ENCODE results near the gene B3GALT4.

Gene B3GALT4

DNA sequence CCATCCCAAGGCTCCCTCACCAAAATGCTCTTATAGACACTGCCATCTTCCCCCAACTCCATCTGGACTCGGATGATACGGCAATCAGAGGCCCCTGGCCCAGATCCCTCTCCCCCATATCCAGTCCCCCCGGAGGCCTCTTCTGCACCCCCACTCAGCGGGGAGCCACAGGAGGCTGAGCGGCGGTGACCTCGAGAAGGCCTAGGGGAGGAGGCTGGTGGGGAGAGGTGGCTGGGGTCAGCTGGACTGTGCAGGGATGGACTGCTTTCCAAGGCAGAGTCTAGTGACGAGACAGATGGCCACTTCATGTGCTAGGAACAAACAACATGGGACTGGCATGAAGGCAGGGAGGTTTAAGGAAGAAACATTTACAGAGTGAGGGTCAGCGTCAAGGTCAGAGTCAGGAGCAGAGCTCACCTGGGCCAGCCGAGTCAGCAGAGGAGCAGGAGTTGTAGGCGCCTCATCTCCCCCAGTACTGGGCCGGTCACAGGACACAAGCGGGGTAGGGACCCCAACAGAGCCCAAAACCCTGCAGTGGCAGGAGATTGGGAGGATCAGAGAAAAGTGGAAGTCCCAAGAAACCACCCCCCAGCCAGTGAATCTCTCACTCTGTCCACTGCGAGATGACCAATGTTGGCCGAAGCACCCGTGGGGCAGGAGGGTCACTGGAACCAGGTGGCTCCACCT is 16.2 kb downstream of the B3GALT4 start:
- DNase-seq (ENCODE audit: low spot score) = no peak

GRCh38 chr6:33294086-33294823 is 17.3 kb downstream of the B3GALT4 start:
- no peak for DNase-seq (ENCODE audit: low spot score)

- DNase-seq (ENCODE audit: low spot score) = no peak
These were observed 18.9 kb downstream of the B3GALT4 start for GRCh38 chr6:33295621-33296369.

DNA sequence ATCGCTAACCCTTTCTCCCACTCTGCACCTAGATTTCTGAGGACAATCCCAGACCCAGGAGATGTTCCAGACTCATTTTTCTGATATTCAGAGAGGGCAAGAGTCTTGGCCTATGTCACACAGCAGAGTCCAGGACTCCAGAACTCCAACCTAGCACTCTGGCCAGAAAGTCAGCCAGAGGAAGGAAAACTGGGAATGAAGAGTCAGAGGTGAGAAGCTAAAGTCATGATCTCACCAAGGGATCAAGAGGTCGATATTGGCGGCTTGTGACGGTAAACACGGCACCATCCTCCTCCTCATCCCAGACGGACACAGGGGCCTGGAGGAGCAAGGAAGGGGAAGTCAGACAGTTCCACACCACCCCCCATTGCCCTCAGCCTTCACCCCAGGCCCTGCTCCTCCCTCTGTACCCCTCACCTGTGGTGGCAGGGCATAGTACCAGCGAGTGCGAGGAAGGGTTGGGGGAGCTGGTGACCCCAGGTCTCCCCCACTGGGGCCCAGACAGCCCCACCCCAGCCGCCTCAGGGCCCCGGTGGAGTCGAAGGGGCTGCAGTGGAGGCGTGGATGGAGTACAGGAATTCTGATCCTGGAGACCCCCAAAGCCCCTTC is 20.0 kb downstream of the B3GALT4 start:
- DNase-seq (ENCODE audit: low spot score) = no peak

DNA sequence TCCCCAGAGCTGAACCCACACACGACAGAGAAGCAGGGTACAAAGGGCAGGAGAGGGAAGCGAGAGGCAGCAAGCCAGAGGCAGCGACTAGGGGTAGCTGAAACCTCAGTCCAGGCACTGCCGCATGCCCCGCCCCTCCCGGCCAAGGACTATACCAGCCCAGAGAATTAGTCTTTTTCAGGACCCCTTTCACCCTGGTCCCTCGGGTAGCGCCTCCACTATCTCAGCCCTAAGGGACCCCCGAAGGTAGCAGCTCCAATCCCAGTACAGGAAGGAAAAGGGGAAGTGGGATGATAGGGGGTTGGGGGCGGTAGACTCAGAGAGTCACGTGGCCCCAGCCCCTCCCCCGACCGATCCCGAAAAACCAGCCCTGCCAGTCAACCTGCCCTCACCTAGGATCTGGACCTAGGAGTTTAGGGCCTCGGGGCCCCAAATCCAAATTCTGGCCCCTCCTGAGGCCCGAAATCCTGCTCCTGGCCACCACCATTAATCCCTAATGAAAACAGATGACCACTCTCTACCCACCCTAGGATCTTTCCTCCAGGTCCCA is 20.6 kb downstream of the B3GALT4 start:
- no peak for DNase-seq (ENCODE audit: low spot score)

- peak; percentile 90 for DNase-seq (ENCODE audit: low spot score)
These were observed 21.2 kb downstream of the B3GALT4 start for GRCh38 chr6:33297956-33298772.

DNA sequence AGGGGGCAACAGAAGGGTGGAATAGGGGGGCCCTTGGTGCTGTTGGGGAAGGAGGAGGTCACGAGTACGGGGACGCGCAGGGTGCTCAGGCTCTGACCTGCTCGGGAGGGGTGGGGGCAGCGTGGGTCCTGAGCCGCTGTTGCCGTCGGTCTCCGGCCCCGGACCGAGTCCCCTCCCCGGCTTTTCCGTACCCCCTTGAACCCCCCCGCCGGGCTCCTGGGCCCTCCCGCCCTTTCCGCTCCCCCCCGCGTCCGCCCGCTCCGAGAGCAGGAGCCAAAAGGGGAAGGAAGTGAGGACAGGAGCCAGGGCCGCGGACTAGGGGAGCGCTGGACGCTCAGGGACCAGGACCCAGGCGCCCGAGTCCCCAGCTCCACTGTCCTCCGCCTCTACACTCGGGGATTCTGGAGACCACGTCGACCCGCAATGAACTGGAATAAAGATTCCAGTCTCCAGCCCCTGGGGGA is 21.9 kb downstream of the B3GALT4 start, which contains the start of gene RGL2:
TSS of gene RGL2 (minus strand) at position 170 of the 464 bp plus-strand sequence. CDS start 332 bp downstream, outside the sequence.
- peak; percentile 62 for DNase-seq (ENCODE audit: low spot score)

DNA sequence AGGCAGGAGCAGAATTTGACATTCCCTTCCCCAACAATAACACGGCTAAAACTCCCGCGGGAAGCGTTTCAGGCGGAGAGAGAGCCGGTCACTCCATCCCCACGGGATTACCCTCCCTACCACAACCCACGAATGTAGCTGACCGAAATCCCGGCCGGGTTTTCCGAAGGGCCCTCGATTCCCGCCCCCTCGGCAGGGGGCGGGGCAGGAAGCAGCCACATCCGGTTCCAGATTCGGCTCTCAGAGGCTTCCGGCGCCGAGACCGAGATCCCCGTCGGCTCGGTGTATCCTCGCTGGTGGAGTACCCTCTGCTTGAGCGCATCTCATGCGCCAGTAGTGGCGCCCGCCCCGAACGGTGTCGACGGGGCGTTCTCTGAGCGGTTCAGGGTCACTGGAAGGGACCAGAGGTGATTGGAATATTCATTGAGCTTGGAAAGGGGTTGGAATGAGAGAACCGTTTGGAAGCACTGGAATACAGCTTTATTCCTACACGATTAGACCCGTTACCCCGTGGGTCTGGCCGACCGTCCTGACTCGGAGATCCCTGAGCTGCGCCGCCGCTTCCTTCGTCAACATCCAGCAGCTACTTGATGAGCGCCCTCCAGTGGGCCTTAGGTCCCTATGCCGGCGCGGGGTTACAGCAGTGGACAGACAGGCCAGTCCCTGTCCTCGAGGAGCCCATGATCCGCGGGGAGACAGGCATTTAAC is 22.5 kb downstream of the B3GALT4 start:
- DNase-seq (ENCODE audit: low spot score) = peak; percentile 90

GRCh38 chr6:33301877-33302276 is 25.0 kb downstream of the B3GALT4 start:
- DNase-seq (ENCODE audit: low spot score) = no peak

- no peak for DNase-seq (ENCODE audit: low spot score)
These were observed 27.3 kb downstream of the B3GALT4 start for GRCh38 chr6:33304216-33304615.

DNA sequence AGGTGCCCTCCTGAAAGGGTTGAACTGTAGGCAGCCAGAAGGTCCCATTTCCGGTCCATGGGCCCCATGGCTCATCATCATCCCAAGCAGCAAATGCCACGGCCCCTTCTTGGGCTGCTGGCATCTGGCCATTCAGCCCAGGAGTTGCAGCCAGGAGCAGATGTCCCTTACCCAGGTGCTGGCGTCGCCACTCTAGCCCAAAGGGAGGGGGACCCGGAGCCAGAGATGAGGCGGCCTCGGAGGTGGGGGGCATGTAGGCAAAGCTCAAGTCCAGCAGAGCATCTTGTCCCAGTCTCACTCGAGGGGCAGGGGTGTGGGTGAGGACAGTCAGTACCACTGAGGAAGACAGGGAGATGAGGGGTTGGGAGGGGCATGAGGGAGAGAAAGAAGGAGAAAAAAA is 28.1 kb downstream of the B3GALT4 start:
- DNase-seq (ENCODE audit: low spot score) = no peak

DNA sequence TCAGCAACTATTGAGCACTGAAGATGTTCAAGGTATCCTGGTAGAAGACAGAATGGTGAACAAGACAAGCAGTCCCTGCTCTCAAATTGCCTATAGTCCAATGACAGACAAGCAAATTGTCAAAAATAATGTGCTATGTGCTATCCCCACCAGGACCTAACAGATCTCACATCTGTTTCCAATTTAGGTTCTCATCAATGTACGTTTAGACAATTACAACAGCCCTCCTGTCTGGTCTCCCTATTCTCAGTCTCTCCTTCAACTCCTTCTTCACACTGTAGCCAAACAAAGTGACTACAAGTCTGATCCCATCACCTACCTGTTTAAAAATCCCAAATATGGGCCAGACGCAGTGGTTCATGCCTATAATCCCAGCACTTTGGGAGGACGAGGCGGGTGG is 29.4 kb downstream of the B3GALT4 start:
- DNase-seq (ENCODE audit: low spot score) = no peak

DNA sequence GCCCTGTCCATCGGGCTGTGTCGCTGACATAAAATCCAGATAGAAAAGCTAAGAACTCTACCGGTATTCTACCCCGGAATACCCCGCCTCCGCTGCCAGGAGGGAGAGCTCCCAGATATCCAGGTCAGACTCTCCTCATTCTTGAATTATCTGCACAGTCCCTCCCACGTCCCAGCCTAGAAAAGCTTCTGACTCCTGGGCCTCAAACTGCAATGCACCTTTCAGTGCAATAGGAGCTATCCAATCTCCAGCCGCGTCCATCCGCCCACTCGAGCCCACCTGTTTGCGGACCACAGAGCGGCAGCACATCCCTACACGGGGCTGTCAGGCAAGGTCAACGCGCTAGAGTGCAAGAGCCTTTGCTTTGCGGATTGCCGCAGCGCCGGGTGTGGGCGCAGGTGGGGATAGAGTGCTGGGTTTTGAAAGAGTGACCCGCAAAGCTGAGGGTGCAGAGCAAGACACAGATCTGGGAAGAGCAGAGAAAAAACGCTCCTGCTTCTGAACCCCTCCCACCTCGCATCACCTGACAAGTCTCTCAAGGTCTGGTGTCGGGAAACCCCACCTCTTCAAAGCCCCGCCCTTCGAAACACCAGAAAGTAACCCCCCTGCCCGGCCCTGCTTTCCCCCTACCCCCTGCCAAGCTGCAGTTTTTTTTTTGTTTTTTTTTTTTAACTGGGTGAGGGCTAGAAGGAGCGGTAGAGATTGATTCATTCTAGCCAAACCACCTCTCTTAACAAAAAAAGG is 35.6 kb downstream of the B3GALT4 start:
- DNase-seq (ENCODE audit: low spot score) = peak; percentile 57

- peak; percentile 43 for DNase-seq (ENCODE audit: low spot score)
These were observed 36.3 kb downstream of the B3GALT4 start for GRCh38 chr6:33313105-33313708.

- DNase-seq (ENCODE audit: low spot score) = peak; percentile 70
These were observed 37.0 kb downstream of the B3GALT4 start, which contains the start of gene TAPBP for GRCh38 chr6:33313709-33314514. TAPBP (minus strand) TSS chr6:33314078; CDS start chr6:33314041, 37 bp downstream.

- peak; percentile 61 for DNase-seq (ENCODE audit: low spot score)
These were observed 37.6 kb downstream of the B3GALT4 start for GRCh38 chr6:33314515-33314942.

DNA sequence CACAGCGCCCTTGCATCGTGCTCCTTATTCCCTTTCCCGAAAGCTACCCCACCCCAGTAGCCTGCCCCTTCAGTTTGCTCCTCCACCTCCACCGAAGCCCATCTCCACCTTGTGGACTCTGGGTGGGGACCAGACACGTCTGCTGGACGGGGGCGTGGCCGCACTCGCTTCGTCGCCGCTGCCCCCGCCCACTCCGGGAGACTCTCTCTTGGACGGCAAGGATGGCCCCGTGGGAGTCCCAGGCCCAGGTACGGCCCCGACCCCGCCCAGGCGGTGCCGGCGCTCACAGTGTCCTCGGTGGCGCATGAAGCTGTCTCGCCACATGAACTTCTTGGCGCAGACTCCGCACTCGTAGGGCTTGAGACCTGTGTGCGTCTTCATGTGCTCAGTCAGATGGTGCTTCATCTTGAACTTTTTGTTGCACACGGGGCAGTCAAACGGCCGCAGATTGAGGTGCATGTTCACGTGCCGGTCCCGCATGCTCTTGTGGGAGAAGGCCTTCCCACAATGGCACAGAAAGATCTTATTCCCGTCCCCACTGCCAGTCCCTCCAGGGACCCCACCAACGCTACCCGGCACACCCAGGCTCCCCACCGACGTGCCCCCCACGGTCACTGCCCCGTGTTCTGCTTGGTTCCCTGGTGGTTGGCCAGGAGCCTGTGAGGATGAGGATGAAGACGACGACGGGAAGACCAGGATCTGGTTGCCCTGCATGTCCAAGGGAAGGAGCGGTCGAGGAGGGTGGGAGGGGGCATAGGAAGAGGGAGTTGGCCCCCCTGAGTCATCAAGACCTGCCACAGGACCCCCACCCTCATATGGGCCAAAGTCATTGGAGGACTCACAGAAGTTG is 38.2 kb downstream of the B3GALT4 start:
- DNase-seq (ENCODE audit: low spot score) = no peak
